Activated gamma-delta T cell treated with Interleukin-2 at 50 U/mL for 16 hours (primary cell): ENCODE measurements around the gene AMER2.
"Not testable (repeated sequence)": the region's sequence is repeated elsewhere in the genome, so short reads cannot be mapped to it uniquely, and the experiment has no call there.

ENCODE experiments used
- DNase-seq: peaks from one replicate; pipeline ENCODE4 v3.0.0-alpha.2; 2020

AMER2 gene

GRCh38 chr13:25180775-25181537 is 8.9 kb upstream of the AMER2 start:
- no peak for DNase-seq

GRCh38 chr13:25179832-25180774 is 8.0 kb upstream of the AMER2 start:
- DNase-seq: no peak

GRCh38 chr13:25179011-25179410 is 6.9 kb upstream of the AMER2 start:
- no peak for DNase-seq

GRCh38 chr13:25178070-25178469 is 6.0 kb upstream of the AMER2 start:
- DNase-seq: no peak

- no peak for DNase-seq
Observed at GRCh38 chr13:25177636-25178035, 5.5 kb upstream of the AMER2 start.

- DNase-seq: no peak
Observed at GRCh38 chr13:25177012-25177411, 4.9 kb upstream of the AMER2 start.

- DNase-seq: no peak
Observed at GRCh38 chr13:25175431-25175830, 3.3 kb upstream of the AMER2 start.

- no peak for DNase-seq
Observed at GRCh38 chr13:25175026-25175425, 2.9 kb upstream of the AMER2 start.

GRCh38 chr13:25174304-25174703 is 2.2 kb upstream of the AMER2 start:
- DNase-seq: no peak

GRCh38 chr13:25172303-25172630 is 179 bp upstream of the AMER2 start:
- no peak for DNase-seq

GRCh38 chr13:25171170-25171516 is 945 bp downstream of the AMER2 start:
- no peak for DNase-seq

- no peak for DNase-seq
Observed at GRCh38 chr13:25170554-25171111, 1.5 kb downstream of the AMER2 start.

GRCh38 chr13:25169951-25170553 is 2.0 kb downstream of the AMER2 start:
- DNase-seq: no peak

- DNase-seq: no peak
Observed at GRCh38 chr13:25169356-25169755, 2.7 kb downstream of the AMER2 start.

GRCh38 chr13:25168790-25169189 is 3.3 kb downstream of the AMER2 start:
- no peak for DNase-seq

GRCh38 chr13:25167382-25168174 is 4.5 kb downstream of the AMER2 start:
- no peak for DNase-seq

- no peak for DNase-seq
Observed at GRCh38 chr13:25166306-25166705, 5.8 kb downstream of the AMER2 start.

GRCh38 chr13:25165663-25166062 is 6.4 kb downstream of the AMER2 start:
- DNase-seq: no peak

- not testable (repeated sequence) for DNase-seq
Observed at GRCh38 chr13:25165163-25165562, 6.9 kb downstream of the AMER2 start.

- no peak for DNase-seq
Observed at GRCh38 chr13:25157681-25158080, 14.4 kb downstream of the AMER2 start.

GRCh38 chr13:25153736-25154135 is 18.4 kb downstream of the AMER2 start:
- DNase-seq: no peak

GRCh38 chr13:25151626-25152195 is 20.4 kb downstream of the AMER2 start:
- DNase-seq: no peak
